ENCODE measurements around the gene RAB6B.

RAB6B gene

DNA sequence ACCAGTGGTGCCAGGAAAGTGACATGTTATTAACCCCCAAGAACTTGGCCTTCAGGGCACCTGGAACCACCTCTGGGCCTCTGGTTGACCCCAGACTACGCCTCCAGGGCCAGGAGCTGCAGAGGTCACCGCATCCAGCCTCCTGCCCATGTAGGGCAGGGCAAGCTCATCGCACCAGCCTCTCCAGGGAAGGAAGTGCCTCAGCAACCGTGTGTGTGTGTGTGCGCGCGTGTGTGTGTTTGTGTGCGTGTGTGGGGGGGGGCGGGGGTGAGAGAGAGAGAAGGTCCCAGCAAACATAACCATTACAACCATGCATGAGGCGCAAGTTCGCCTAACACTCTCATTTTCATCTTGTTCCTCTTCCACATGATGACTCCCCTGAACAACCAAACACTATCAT, 31.8 kb downstream of the RAB6B start:
- Histone ChIP-seq H3K36me3 (ENCODE audit: insufficient read depth, low read length) (no peaks in the 10 kb centered on the region), H3K27me3 (ENCODE audit: insufficient read depth, low read length) (peaks cover 3% of the 10 kb centered on the region), H2AFZ (ENCODE audit: low read depth, low read length) (no peak overlapping the region), H3K9me3 (ENCODE audit: low read length) (no peaks in the 10 kb centered on the region), H3K4me3 (ENCODE audit: low read length) (no peak overlapping the region), H3K4me1 (ENCODE audit: insufficient read depth, low read length) (no peaks in the 10 kb centered on the region)

DNA sequence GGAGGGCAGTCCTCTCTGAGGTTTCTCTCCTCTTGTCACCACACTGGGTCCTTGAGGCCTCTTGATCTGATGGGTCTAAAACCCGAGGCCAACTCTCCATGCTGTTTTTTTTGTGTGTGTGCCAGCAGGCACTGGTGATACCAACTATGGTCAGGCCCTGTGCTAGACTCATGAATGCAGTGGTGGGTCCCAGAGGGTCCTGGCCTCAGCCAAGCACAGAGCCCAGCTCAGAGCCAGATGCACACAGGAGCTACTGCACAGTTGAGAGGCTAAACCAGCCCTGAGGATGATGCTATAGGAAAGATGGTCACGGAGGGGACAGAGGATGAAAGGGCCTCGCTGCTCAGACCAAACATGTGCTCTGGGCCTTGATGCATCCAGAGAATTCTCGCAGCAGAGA, 33.5 kb downstream of the RAB6B start:
- Histone ChIP-seq H3K9me3 (ENCODE audit: low read length) (no peaks in the 10 kb centered on the region), H2AFZ (ENCODE audit: low read depth, low read length) (no peak overlapping the region), H3K36me3 (ENCODE audit: insufficient read depth, low read length) (no peaks in the 10 kb centered on the region), H3K27me3 (ENCODE audit: insufficient read depth, low read length) (no peaks in the 10 kb centered on the region), H3K4me3 (ENCODE audit: low read length) (no peak overlapping the region), H3K4me1 (ENCODE audit: insufficient read depth, low read length) (no peaks in the 10 kb centered on the region)

- Histone ChIP-seq H3K4me1 (ENCODE audit: insufficient read depth, low read length) (no peaks in the 10 kb centered on the region), H3K4me3 (ENCODE audit: low read length) (no peak overlapping the region), H2AFZ (ENCODE audit: low read depth, low read length) (no peak overlapping the region)
Measured at GRCh38 chr3:133860519-133860918, 35.2 kb downstream of the RAB6B start.

DNA sequence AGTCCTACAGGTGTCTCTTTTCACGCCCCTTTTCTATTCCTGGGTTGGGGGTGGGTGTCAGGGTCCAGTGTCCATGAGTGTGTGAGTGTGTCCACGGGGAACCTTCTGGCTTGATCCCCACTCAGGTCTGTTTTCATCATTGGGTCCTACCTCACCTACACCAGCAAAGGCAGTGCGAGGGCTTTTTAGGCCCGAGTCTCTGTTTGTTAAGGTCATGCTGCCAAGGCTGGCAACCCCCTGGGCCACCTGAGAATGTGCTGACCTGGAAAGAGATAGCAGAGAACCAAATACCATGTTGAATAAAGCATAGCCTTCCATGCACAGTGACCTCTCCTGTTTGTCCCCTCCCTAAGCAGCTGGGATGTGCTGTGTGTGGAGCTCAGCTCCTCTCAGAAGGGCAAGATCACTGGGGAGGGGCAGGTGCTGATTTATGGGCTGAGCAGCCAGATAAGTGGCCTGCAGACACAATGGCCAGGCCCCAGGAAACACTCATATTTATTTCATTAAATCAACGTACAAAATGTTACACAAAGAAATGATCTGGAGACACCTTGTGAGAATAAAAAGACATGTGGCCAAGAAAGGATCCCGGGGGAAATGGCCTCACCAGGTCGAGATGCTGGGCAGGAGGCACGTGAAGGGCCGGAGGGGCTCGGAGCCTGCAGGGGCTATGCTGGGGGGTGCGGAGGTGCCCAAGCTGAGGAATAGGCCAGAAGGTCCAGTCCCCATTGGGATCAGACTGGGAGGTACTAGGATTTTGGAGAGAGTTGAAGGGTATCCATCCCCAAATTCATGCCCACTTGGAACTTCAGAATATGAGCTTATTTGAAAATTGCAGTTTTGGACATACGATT, 36.1 kb downstream of the RAB6B start:
- Histone ChIP-seq H3K4me3 (ENCODE audit: low read length) (no peak overlapping the region), H3K4me1 (ENCODE audit: insufficient read depth, low read length) (no peaks in the 10 kb centered on the region), H3K9me3 (ENCODE audit: low read length) (no peaks in the 10 kb centered on the region), H3K36me3 (ENCODE audit: insufficient read depth, low read length) (no peaks in the 10 kb centered on the region), H3K27me3 (ENCODE audit: insufficient read depth, low read length) (peaks cover 3% of the 10 kb centered on the region), H2AFZ (ENCODE audit: low read depth, low read length) (no peak overlapping the region)

More at GRCh38 chr3:133860519-133860918, 35.2 kb downstream of the RAB6B start:
- Histone ChIP-seq H3K9me3 (ENCODE audit: low read length) (no peaks in the 10 kb centered on the region), H3K27me3 (ENCODE audit: insufficient read depth, low read length) (peaks cover 3% of the 10 kb centered on the region), H3K36me3 (ENCODE audit: insufficient read depth, low read length) (no peaks in the 10 kb centered on the region)

DNA sequence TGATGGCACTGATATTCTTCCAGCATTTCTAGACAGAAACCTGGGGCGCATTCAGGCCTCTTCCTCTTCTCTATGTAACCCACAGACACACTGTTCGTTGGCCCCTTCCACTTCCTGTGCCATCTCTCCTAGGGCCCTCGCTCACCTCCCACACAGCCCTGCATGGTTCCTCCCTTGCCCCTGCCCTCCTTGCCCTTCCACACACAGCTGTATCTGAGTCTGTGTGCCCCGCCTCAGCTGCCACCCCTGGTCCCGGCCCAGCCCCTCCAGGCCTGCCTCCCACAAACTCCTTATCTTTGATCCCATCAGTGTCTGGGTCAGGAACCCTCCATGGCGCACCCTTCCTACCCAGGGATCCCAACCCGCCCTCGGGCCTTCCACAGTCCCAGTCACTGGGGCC, 37.9 kb downstream of the RAB6B start:
- Histone ChIP-seq H3K36me3 (ENCODE audit: insufficient read depth, low read length) (no peaks in the 10 kb centered on the region), H3K4me1 (ENCODE audit: insufficient read depth, low read length) (no peaks in the 10 kb centered on the region), H3K27me3 (ENCODE audit: insufficient read depth, low read length) (peaks cover 3% of the 10 kb centered on the region), H2AFZ (ENCODE audit: low read depth, low read length) (no peak overlapping the region), H3K4me3 (ENCODE audit: low read length) (no peak overlapping the region), H3K9me3 (ENCODE audit: low read length) (no peaks in the 10 kb centered on the region)

DNA sequence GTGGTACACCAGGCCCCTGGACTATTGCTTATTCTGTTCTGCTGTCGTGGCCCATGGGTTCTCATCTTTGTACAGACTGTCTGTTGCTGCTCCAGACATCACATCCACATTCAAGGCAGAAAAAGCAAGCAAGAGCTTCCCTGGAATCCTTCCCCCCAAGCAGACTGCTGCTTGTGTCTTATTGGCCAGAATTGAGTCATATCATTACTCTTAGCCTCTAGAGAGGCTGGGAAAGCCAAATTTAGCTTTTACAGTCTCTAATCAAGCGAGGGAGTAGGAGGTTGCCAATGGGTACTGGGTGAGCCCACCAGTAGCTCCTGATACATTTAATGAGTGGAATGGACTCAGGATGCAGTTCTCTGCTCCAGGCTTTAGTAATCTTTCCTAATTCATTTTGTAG, 39.4 kb downstream of the RAB6B start:
- H3K4me3 ChIP-seq (ENCODE audit: low read length) = no peak overlapping the region
- H3K36me3 ChIP-seq (ENCODE audit: insufficient read depth, low read length) = no peaks in the 10 kb centered on the region
- H3K9me3 ChIP-seq (ENCODE audit: low read length) = no peaks in the 10 kb centered on the region
- H3K27me3 ChIP-seq (ENCODE audit: insufficient read depth, low read length) = peaks cover 3% of the 10 kb centered on the region
- no peak overlapping the region for H2AFZ ChIP-seq (ENCODE audit: low read depth, low read length)
- H3K4me1 ChIP-seq (ENCODE audit: insufficient read depth, low read length) = no peaks in the 10 kb centered on the region

DNA sequence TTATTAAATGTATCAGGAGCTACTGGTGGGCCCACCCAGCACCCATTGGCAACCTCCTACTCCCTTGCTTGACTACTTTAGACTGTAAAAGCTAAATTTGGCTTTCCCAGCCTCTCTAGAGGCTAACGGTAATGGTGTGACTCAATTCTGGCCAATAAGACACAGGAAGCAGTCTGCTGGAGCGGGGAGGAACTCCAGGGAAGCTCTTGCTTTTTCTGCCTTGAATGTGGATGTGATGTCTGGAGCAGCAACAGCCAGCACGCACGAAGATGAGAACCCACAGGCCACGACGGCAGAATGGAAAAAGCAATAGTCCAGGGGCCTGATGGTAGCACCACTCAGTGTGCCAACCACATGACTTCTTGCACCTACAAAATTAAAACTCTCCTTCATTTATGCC, 39.9 kb downstream of the RAB6B start:
- Histone ChIP-seq H3K36me3 (ENCODE audit: insufficient read depth, low read length) (no peaks in the 10 kb centered on the region), H3K4me3 (ENCODE audit: low read length) (no peak overlapping the region), H2AFZ (ENCODE audit: low read depth, low read length) (no peak overlapping the region), H3K4me1 (ENCODE audit: insufficient read depth, low read length) (no peaks in the 10 kb centered on the region), H3K27me3 (ENCODE audit: insufficient read depth, low read length) (peaks cover 3% of the 10 kb centered on the region), H3K9me3 (ENCODE audit: low read length) (no peaks in the 10 kb centered on the region)

DNA sequence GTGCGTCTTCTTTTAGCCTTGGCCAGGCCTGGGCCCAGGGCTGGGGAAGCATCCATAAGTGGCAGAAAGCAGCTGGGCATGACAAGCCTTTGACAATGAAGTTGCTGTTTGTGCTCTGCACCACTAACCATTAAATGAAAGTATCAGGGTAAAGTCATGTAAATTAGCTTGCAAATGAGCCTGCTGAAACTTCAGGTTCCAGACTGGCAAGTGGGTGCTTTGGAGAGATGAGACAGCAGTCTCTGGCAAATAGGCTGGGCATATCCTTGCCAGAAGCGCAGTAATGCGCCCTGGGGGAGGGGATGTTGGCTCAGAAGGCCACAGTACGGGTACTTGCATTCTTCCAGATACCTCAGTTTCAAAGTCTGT, 40.7 kb downstream of the RAB6B start:
- H3K9me3 ChIP-seq (ENCODE audit: low read length) = no peaks in the 10 kb centered on the region
- H3K4me1 ChIP-seq (ENCODE audit: insufficient read depth, low read length) = no peaks in the 10 kb centered on the region
- H2AFZ ChIP-seq (ENCODE audit: low read depth, low read length) = no peak overlapping the region
- H3K27me3 ChIP-seq (ENCODE audit: insufficient read depth, low read length) = peaks cover 3% of the 10 kb centered on the region
- no peaks in the 10 kb centered on the region for H3K36me3 ChIP-seq (ENCODE audit: insufficient read depth, low read length)
- no peak overlapping the region for H3K4me3 ChIP-seq (ENCODE audit: low read length)

DNA sequence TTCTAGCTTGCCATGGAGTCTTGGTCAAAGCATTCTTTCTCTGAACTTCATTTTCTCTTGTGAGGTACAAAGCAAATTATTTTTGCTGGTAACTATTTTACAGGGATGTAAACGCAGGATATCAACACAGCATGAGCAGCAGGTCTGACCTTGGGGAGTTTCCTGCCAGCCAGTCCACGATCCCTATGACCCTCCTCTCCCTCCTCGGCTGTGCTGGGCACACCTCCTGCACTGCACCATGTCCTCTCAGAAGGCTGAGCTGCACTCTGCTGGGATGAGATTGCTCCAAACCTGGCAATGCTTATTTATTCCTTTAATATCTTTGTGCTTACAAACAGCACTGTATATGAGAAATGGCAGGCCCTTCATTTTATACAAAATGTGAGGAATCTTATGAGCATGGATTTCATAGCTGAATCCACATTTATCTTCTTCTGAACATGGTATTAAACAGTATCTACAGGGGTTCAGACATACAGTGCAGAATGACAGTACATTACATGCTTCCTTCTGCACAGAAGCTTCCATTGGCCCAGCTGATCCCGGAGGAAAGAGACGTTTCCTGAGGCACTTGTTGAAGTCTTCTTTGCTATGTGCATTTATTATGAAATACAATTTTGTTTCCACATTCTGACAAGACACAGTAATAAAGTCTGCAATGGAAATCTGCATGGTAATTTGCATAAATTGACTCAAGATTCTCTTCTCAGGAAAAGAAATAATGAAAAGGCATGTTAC, 41.2 kb downstream of the RAB6B start:
- Histone ChIP-seq H3K4me1 (ENCODE audit: insufficient read depth, low read length) (no peaks in the 10 kb centered on the region), H3K4me3 (ENCODE audit: low read length) (no peak overlapping the region), H3K36me3 (ENCODE audit: insufficient read depth, low read length) (no peaks in the 10 kb centered on the region), H2AFZ (ENCODE audit: low read depth, low read length) (no peak overlapping the region), H3K27me3 (ENCODE audit: insufficient read depth, low read length) (peaks cover 3% of the 10 kb centered on the region), H3K9me3 (ENCODE audit: low read length) (no peaks in the 10 kb centered on the region)

DNA sequence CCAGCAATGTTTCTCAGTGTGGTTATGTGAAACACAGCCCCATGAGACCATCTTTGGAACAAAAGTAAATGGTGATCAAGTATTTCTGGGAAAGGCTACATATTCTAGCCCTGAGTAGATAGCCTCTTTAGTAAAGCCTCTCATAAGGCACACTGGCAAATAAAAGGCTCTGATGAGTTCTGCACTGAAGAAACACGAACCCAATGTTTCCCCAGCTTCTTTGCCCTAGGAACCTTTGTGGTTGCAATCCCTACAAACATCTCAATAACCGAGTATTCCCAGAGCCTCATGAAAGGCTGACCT, 41.8 kb downstream of the RAB6B start:
- H3K36me3 ChIP-seq (ENCODE audit: insufficient read depth, low read length) = no peaks in the 10 kb centered on the region
- no peaks in the 10 kb centered on the region for H3K4me1 ChIP-seq (ENCODE audit: insufficient read depth, low read length)
- H3K27me3 ChIP-seq (ENCODE audit: insufficient read depth, low read length) = peaks cover 3% of the 10 kb centered on the region
- H3K9me3 ChIP-seq (ENCODE audit: low read length) = no peaks in the 10 kb centered on the region
- H3K4me3 ChIP-seq (ENCODE audit: low read length) = no peak overlapping the region
- no peak overlapping the region for H2AFZ ChIP-seq (ENCODE audit: low read depth, low read length)

DNA sequence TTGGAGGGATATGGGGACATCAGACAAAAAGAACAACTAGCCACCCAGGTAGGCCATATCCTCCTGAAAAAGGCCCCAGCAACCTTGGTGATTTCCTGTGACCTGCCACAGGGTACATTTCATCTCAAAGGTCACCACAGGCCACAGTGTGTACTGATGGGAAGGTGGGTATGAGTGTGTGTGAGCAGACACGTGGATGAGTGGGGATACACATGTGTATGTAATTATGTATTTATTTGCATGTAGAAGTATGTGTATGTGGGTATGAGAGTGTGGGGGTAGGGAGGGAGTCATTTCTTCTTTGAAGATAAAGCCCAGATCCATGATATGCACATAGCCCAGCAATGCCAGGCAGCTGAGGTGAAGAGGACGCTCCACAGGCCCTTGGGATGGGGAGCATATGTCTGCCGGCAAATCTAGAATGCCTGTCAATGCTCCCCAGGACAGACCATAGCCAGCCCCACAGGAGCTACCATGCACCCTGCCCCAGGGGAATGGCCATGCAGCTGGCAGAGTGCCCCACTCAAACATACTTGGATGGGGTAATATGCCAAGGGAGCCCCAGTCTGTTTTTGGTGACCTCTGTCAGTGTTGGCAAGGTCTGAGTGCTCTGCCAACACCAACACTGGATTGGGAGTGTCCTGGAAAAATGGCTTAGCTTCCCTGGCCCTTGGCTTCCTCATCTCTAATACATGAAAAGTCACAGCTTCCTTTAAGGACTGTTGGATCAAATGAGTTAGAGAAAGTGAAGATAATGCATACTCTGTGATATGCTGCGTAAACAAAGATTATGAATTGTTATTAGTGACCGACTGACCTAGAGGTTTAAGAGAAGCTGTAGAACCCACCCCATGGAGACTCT, 42.4 kb downstream of the RAB6B start:
- H3K4me1 ChIP-seq (ENCODE audit: insufficient read depth, low read length) = no peaks in the 10 kb centered on the region

GRCh38 chr3:133851931-133852330, 43.8 kb downstream of the RAB6B start:
- Histone ChIP-seq H3K4me3 (ENCODE audit: low read length) (no peak overlapping the region), H3K4me1 (ENCODE audit: insufficient read depth, low read length) (no peaks in the 10 kb centered on the region), H2AFZ (ENCODE audit: low read depth, low read length) (no peak overlapping the region), H3K27me3 (ENCODE audit: insufficient read depth, low read length) (peaks cover 2% of the 10 kb centered on the region), H3K9me3 (ENCODE audit: low read length) (no peaks in the 10 kb centered on the region), H3K36me3 (ENCODE audit: insufficient read depth, low read length) (no peaks in the 10 kb centered on the region)

More for the DNA sequence above, 42.4 kb downstream of the RAB6B start:
- Histone ChIP-seq H3K36me3 (ENCODE audit: insufficient read depth, low read length) (no peaks in the 10 kb centered on the region), H3K9me3 (ENCODE audit: low read length) (no peaks in the 10 kb centered on the region), H3K27me3 (ENCODE audit: insufficient read depth, low read length) (peaks cover 3% of the 10 kb centered on the region), H2AFZ (ENCODE audit: low read depth, low read length) (no peak overlapping the region), H3K4me3 (ENCODE audit: low read length) (no peak overlapping the region)
